HepG2 (cell line): ENCODE data around the gene LUC7L. TPM values are rescaled to one million over a fixed set of nuclear protein-coding genes. Genes with fewer than 3 reads are reported as not detected.
A peak's percentile ranks its signal among the peaks of the same experiment; 100 is the strongest.

Experiments
- FOXA3 ChIP-seq: IDR thresholded peaks from 2 replicates; pipeline ENCODE4 v1.6.1; 2016; ENCODE audit warnings: missing genetic modification reagents, missing compliant biosample characterization
- MBD4 ChIP-seq: IDR thresholded peaks from 2 replicates; pipeline ENCODE4 v1.6.1; 2012; ENCODE audit warnings: low read length, inconsistent platforms, borderline replicate concordance
- MXI1 ChIP-seq: IDR thresholded peaks from 3 replicates; pipeline ENCODE4 v1.6.1; 2012; ENCODE audit warnings: low read depth, low read length, inconsistent platforms, borderline replicate concordance
- SAP130 ChIP-seq: IDR thresholded peaks from 2 replicates; pipeline ENCODE4 v1.6.1; 2016; ENCODE audit warnings: low read depth
- ZC3H4 ChIP-seq: sonication (generic); formaldehyde crosslinking; IDR thresholded peaks from 2 replicates; pipeline ENCODE4 v1.4.0; 2020; ENCODE audit warnings: missing genetic modification reagents, borderline replicate concordance
- ZNF253 ChIP-seq: sonication (generic); formaldehyde crosslinking; IDR thresholded peaks from 2 replicates; pipeline ENCODE4 v1.8.0; 2022; ENCODE audit warnings: mild to moderate bottlenecking, missing genetic modification reagents, borderline replicate concordance
- ZNF674 ChIP-seq: sonication (generic); formaldehyde crosslinking; IDR thresholded peaks from 2 replicates; pipeline ENCODE4 v1.5.0; 2020; ENCODE audit warnings: low read depth, mild to moderate bottlenecking, missing genetic modification reagents
- ZNF780A ChIP-seq: sonication (generic); formaldehyde crosslinking; IDR thresholded peaks from 2 replicates; pipeline ENCODE4 v1.8.0; 2022; ENCODE audit warnings: mild to moderate bottlenecking, missing genetic modification reagents, moderate library complexity
- ZNF792 ChIP-seq: IDR thresholded peaks from 2 replicates; pipeline ENCODE4 v1.6.1; 2016
- ZNF839 ChIP-seq: sonication (generic); formaldehyde crosslinking; IDR thresholded peaks from 2 replicates; pipeline ENCODE4 v1.4.0; 2020; ENCODE audit warnings: missing genetic modification reagents, mild to moderate bottlenecking, borderline replicate concordance
- polyA plus RNA-seq, 8 experiments: library from polyadenylated mRNA; depleted of rRNA in 3 of 8; stranded (reverse) in 7 of 8; unstranded in 1 of 8; fragments of >200 nt; fragmentation: Illumina TruSeq in 4 of 8; extraction: Trizol in 4 of 8; gene quantifications; 2 replicates each; pipeline versions ENCODE4 v1.2.1 to v1.2.3, GENCODE V29; 2011 to 2016; ENCODE audit warnings: low read depth in 4 of 8, missing spikeins in 1 of 8, mixed read lengths in 1 of 8; ENCODE audit not compliant: insufficient read depth in 1 of 8
- total RNA-seq, 5 experiments: library from RNA; depleted of rRNA; stranded (reverse); fragments of >200 nt; fragmentation: Illumina TruSeq; extraction: Trizol; gene quantifications; 2 replicates each; pipeline ENCODE4 v1.2.3, GENCODE V29; 2016; ENCODE audit warnings: low read depth in 1 of 5
- TF ChIP-seq, protein P1 (sequence below), 2 experiments: sonication (generic) in 1 of 2; formaldehyde crosslinking in 1 of 2; IDR thresholded peaks; 2 replicates each; pipeline versions ENCODE4 v1.6.1 to v1.9.0; 2014 to 2022; ENCODE audit warnings: antibody characterized with exemption in 1 of 2, borderline replicate concordance in 1 of 2, inconsistent platforms in 1 of 2, low read depth in 1 of 2, missing genetic modification reagents in 1 of 2
- TF ChIP-seq, protein P2 (sequence below): sonication (generic); formaldehyde crosslinking; IDR thresholded peaks from 2 replicates; pipeline ENCODE4 v1.4.0; 2020; ENCODE audit warnings: missing genetic modification reagents, low read depth, mild to moderate bottlenecking, borderline replicate concordance
- TF ChIP-seq, protein P3 (sequence below): sonication (generic); formaldehyde crosslinking; conservative IDR thresholded peaks from 2 replicates; pipeline ENCODE4 v1.8.0; 2022; ENCODE audit warnings: missing genetic modification reagents
- TF ChIP-seq, protein P4 (sequence below): IDR thresholded peaks from 2 replicates; pipeline ENCODE4 v1.6.1; 2012; ENCODE audit warnings: low read length, improper control_type of control experiment
- TF ChIP-seq, protein P5 (sequence below): sonication (generic); formaldehyde crosslinking; IDR thresholded peaks from 2 replicates; pipeline ENCODE4 v1.4.0; 2020; ENCODE audit warnings: missing genetic modification reagents, borderline replicate concordance

LUC7L gene
- total and polyA plus RNA-seq, 2 of the 13 experiments (the other 11 are each of a cell fraction or from before 2014, with no cell fraction given), result 48.7 to 56.9 TPM

DNA sequence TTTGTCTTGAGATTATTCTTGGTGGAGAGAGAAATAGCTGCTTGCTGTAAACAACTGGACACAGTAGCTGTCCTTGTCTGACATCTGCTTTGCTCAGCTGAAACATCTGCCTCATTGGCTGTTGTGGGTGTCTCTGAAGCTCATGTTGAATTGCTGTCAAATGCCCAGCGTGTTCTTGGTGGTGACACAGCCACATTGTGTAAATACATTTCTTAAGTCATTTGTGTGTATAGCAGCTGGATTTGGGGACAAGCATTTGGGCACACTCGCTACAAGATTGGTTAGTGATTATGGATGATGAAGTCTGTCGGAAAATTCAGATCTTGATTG lies 10.7 kb upstream of the LUC7L start (continued):
- TF ChIP-seq, protein P1, sequence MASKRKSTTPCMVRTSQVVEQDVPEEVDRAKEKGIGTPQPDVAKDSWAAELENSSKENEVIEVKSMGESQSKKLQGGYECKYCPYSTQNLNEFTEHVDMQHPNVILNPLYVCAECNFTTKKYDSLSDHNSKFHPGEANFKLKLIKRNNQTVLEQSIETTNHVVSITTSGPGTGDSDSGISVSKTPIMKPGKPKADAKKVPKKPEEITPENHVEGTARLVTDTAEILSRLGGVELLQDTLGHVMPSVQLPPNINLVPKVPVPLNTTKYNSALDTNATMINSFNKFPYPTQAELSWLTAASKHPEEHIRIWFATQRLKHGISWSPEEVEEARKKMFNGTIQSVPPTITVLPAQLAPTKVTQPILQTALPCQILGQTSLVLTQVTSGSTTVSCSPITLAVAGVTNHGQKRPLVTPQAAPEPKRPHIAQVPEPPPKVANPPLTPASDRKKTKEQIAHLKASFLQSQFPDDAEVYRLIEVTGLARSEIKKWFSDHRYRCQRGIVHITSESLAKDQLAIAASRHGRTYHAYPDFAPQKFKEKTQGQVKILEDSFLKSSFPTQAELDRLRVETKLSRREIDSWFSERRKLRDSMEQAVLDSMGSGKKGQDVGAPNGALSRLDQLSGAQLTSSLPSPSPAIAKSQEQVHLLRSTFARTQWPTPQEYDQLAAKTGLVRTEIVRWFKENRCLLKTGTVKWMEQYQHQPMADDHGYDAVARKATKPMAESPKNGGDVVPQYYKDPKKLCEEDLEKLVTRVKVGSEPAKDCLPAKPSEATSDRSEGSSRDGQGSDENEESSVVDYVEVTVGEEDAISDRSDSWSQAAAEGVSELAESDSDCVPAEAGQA (IDR thresholded peaks at IDR 0.05; ENCODE audit: low read depth), result no peak
- TF ChIP-seq, protein P1 (CRISPR knock-in tag; IDR thresholded peaks at IDR 0.05; ENCODE audit: borderline replicate concordance), result no peak
- TF ChIP-seq ZNF792 (CRISPR knock-in tag), result no peak
- TF ChIP-seq ZC3H4 (CRISPR knock-in tag), result no peak
- TF ChIP-seq, protein P2, sequence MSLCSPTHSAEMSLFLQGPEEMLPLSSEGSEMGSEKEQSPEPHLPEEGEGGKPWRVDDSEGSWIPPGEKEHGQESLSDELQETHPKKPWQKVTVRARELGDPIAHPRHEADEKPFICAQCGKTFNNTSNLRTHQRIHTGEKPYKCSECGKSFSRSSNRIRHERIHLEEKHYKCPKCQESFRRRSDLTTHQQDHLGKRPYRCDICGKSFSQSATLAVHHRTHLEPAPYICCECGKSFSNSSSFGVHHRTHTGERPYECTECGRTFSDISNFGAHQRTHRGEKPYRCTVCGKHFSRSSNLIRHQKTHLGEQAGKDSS (CRISPR knock-in tag), result no peak
- TF ChIP-seq, protein P3, sequence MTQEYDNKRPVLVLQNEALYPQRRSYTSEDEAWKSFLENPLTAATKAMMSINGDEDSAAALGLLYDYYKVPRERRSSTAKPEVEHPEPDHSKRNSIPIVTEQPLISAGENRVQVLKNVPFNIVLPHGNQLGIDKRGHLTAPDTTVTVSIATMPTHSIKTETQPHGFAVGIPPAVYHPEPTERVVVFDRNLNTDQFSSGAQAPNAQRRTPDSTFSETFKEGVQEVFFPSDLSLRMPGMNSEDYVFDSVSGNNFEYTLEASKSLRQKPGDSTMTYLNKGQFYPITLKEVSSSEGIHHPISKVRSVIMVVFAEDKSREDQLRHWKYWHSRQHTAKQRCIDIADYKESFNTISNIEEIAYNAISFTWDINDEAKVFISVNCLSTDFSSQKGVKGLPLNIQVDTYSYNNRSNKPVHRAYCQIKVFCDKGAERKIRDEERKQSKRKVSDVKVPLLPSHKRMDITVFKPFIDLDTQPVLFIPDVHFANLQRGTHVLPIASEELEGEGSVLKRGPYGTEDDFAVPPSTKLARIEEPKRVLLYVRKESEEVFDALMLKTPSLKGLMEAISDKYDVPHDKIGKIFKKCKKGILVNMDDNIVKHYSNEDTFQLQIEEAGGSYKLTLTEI, result no peak
- peak; percentile 62; the same call in 1 of the 3 replicates for TF ChIP-seq MXI1
- TF ChIP-seq ZNF839, result no peak
- TF ChIP-seq FOXA3 (CRISPR knock-in tag), result peak; percentile 18; the same call in 1 of the 2 replicates
- TF ChIP-seq, protein P4, sequence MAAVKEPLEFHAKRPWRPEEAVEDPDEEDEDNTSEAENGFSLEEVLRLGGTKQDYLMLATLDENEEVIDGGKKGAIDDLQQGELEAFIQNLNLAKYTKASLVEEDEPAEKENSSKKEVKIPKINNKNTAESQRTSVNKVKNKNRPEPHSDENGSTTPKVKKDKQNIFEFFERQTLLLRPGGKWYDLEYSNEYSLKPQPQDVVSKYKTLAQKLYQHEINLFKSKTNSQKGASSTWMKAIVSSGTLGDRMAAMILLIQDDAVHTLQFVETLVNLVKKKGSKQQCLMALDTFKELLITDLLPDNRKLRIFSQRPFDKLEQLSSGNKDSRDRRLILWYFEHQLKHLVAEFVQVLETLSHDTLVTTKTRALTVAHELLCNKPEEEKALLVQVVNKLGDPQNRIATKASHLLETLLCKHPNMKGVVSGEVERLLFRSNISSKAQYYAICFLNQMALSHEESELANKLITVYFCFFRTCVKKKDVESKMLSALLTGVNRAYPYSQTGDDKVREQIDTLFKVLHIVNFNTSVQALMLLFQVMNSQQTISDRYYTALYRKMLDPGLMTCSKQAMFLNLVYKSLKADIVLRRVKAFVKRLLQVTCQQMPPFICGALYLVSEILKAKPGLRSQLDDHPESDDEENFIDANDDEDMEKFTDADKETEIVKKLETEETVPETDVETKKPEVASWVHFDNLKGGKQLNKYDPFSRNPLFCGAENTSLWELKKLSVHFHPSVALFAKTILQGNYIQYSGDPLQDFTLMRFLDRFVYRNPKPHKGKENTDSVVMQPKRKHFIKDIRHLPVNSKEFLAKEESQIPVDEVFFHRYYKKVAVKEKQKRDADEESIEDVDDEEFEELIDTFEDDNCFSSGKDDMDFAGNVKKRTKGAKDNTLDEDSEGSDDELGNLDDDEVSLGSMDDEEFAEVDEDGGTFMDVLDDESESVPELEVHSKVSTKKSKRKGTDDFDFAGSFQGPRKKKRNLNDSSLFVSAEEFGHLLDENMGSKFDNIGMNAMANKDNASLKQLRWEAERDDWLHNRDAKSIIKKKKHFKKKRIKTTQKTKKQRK, result no peak
- TF ChIP-seq ZNF674 (CRISPR knock-in tag), result no peak
- TF ChIP-seq ZNF253, result no peak
- TF ChIP-seq ZNF780A (CRISPR knock-in tag), result no peak
- TF ChIP-seq SAP130 (CRISPR knock-in tag), result peak; percentile 64
- no peak for TF ChIP-seq MBD4
- TF ChIP-seq, protein P5, sequence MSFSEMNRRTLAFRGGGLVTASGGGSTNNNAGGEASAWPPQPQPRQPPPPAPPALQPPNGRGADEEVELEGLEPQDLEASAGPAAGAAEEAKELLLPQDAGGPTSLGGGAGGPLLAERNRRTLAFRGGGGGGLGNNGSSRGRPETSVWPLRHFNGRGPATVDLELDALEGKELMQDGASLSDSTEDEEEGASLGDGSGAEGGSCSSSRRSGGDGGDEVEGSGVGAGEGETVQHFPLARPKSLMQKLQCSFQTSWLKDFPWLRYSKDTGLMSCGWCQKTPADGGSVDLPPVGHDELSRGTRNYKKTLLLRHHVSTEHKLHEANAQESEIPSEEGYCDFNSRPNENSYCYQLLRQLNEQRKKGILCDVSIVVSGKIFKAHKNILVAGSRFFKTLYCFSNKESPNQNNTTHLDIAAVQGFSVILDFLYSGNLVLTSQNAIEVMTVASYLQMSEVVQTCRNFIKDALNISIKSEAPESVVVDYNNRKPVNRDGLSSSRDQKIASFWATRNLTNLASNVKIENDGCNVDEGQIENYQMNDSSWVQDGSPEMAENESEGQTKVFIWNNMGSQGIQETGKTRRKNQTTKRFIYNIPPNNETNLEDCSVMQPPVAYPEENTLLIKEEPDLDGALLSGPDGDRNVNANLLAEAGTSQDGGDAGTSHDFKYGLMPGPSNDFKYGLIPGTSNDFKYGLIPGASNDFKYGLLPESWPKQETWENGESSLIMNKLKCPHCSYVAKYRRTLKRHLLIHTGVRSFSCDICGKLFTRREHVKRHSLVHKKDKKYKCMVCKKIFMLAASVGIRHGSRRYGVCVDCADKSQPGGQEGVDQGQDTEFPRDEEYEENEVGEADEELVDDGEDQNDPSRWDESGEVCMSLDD, result no peak
